DOHH2 (cell line): ENCODE data around the gene ZNF609.

Source experiments
- CTCF ChIP-seq: fragments of 200-600 bp; sonication (generic); IDR thresholded peaks from one replicate; pipeline ENCODE4 v1.5.1; 2014; ENCODE audit warnings: antibody characterized with exemption, mild to moderate bottlenecking, low read depth, low read length; ENCODE audit not compliant: poor library complexity, severe bottlenecking
- EZH2phosphoT487 ChIP-seq: fragments of 200-600 bp; sonication (generic); IDR thresholded peaks from 2 replicates; pipeline ENCODE4 v1.6.1; 2017; ENCODE audit warnings: borderline replicate concordance, mild to moderate bottlenecking, antibody characterized with exemption, low read length, moderate library complexity, mixed read lengths

GRCh38 chr15:64690008-64690407, 229.6 kb downstream of the ZNF609 start:
- TF ChIP-seq CTCF (no peak), EZH2phosphoT487 (no peak)
